NCI-H2029 treated with DMSO at 0.1 percent for 48 hours (cell line): ENCODE data around the gene SRMS.
A peak's percentile ranks its signal among the peaks of the same experiment; 100 is the strongest.

Experiments
- DNase-seq: peaks from one replicate; lab custom pipeline; 2025; lab: John Stamatoyannopoulos, UW

The SRMS gene

DNA sequence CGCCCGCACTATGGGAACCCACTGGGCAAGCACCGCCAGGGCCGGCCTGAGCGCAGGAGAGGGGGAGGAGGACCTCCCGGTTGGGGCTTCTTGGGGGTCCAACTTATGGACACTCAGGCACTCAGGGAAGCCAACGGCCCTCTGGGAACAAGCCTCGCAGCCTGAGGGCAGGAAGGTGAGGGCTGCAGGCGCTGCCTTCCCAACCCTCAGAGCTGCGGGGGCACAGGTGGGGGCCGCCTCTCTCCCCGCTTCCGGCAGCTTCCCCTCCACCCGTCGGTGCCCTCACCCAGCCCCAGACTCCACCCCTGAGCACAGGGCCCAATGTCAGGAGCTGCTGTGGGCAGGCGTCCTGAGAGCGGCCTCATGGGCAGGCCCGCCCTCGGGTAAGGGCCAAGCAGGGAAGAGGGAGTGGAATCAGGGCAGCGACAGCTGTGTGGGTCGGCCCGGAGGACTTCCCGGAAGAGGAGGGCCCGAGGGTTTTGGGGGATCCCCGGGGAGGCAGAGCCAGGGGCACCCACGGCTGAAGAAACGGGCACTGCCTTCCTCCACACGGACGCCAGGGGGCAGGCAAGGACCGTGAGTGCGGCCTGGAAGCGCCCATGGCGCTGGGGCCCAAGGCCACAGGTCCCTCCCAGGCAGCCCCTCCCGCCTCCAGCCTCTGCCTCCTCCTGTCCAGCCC is 9.9 kb downstream of the SRMS start:
- peak; percentile 28 for DNase-seq

DNA sequence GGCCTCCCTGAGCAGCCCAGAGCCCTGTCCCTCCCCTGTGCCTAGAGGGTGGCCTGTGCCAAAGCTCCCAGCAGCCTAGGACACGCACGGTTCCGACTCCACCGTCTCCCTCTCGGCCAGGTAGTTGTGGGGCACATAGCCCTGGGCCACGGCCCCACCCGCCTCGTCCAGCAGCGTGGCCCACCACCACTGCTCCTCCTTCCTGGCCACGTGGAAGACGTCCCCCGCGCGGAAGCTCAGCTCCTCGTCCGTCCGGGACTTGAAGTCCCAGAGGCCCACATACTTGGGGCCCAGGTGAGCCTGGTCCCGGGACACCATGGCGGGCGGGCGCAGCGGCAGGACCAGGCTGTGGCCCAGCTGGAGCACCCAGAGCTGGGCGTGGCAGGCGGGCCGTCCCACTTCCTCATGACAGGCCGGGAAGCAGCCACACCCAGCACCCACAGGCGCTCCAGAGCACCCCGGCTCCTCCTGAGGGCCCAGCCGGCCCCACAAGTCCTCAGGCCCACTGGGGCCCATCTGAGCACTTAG is 10.5 kb downstream of the SRMS start, which contains the start of gene PTK6:
TSS of gene PTK6 (minus strand) at position 380 of the 528 bp plus-strand sequence. CDS start at position 318, 62 bp downstream.
- DNase-seq = no peak

DNA sequence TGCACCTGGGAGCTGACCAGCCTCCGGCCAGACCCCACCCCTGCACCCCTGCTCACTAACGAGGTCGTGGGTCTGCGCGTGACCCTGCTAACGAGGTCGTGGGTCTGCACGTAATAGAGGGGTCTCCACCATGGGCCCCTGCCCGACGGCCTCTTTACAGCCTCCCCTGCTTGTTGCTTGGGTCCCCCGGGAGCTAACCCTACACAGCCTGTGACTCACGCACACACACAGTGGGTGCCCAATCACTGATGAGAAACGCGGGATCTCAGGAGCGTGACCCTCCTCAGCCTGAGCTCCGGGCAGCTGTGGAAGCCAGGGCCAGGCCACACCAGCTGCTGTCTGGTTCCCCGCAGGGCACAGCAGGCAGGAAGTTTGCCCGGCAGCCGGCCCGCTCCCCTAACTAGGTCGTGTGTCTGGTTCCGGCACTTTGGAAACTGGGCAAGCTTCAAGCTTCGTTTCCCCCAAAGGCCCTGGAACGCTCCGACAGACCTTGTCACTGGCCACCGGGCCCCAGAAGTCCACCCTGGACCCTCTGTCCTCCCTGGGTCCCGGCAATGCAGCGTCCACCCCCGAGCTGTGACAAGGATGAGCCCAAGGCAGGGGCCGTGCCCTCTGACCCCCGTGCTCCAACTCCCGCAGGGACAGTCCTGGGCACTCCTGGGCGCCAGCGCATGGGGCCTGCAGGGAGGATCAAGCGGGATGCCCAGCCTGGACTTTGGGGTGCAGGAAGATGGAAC is 11.1 kb downstream of the SRMS start:
- no peak for DNase-seq

DNA sequence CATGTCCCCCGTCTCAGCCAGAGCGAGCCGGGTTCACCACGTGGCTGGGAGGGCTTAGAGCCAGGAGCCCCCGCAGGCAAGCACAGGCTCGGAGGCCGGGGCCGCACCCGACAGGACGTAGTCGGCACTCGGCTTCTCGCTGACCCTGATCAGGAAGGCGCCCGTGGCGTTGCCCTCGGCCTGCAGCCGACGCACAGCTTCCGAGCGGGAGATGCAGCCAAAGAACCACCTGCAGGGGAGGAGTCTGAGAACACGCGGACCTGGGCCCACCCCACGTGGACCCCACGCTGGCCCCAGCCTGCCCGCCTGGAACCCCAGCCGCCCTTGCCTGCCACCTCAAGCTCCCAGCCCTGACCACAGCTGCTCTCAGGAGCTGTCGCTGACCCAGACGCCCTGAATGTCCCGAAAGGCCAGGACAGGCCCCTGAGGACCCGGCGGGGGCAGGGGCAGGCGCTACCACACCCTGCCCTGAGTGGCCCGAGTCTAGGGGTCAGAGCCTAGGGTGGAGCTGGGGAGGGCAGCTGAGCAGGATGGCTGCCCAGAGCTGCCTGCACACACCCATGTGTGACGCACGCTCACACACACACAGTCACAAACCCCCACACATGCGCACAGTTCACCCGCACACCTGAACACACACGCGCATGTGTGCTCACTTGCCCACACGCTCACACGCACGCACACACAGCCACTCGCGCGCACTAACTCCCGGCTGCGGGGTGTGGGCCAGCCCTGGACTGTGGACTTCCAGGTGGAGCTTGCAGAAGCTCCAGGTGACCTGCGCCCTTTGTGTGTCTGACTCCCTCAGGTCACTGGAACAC is 12.5 kb downstream of the SRMS start:
- DNase-seq = no peak

DNA sequence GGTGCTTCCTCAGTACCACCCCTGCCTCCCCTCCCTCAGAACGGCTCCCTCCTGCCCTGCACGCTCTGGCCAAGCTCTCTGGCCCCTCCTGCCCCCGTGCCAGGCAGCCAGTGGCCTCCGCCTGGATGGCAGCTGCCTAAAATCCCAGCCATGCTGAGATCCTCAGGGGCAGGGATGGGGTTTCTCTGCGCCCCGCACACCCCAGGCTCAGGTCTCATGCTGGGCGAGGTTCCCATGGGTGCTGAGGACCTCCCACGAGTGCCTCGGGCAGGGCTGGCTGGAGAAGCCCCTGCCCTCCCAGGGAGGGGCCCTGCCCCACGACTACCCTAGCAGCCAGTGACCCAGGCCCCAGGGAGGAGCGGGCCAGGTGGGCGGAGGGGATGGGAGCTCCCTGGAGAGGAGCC is 13.1 kb downstream of the SRMS start:
- DNase-seq = no peak

DNA sequence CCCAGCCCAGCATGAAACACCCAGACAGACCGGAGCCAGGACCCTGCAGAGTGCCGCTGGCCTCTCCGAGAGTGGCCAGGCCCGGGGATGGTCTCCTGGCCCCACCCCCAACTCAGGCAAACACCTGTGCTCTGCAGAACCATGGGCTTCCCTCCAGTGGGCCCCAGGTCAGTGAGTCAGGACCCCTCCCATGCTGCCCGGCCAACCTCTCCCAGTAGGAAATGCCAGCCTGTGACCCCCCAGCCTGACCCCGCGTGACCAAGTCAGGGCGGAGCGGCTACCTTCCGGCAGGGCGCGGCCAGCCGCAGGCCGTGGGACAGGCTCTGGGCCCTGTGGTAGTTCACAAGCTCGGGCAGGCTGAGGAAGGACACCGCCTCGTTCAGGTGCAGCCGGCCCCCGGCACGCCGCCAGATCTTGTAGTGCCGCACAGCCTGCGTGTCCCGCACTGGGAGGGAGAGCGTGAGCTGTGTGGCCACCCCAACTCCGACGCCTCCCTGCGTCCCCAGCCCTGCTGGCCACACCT is 13.6 kb downstream of the SRMS start:
- no peak for DNase-seq

DNA sequence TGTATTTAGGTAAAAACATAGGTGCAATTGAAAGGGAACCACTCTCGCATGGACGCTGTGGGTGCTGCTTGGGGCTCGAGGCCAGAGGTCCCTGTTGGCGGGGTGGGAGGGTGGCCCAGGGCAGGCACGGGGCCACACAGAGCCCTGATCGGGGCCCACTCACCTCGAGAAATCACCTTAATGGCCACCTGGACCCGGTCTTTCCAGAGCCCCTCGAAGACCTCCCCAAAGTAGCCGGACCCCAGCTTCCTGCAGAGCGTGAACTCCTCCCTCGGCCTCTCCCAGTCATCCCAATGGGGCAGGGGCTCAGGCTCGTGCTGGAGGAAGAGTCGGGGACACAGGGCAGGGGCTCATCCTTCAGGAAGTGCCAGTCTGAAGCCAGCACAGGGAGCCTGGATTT is 14.2 kb downstream of the SRMS start:
- DNase-seq = no peak

DNA sequence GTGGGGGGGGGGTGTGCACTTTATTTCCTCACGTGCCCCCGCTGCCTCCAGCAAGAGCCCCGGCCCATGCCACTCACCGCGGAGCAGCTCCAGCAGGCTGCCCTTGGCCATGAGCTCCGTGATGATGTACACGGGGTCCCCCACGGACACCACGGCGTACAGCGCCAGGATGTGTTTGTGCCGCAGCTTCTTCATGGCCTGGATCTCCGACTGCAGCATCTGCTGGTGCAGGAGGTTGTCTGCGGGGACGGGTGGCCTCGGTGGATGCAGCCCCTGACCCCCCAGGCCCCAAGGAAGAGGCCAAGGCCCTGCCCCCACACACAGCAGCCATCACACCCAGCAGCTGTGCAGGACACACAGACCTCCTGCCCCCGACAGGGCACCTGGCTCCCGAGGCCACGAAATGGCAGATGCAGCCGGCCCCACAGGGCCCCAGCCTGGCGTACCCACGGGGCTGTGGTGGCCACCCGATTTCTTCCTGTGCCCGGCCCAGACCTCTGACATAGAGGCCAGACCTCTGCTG is 15.0 kb downstream of the SRMS start:
- no peak for DNase-seq

DNA sequence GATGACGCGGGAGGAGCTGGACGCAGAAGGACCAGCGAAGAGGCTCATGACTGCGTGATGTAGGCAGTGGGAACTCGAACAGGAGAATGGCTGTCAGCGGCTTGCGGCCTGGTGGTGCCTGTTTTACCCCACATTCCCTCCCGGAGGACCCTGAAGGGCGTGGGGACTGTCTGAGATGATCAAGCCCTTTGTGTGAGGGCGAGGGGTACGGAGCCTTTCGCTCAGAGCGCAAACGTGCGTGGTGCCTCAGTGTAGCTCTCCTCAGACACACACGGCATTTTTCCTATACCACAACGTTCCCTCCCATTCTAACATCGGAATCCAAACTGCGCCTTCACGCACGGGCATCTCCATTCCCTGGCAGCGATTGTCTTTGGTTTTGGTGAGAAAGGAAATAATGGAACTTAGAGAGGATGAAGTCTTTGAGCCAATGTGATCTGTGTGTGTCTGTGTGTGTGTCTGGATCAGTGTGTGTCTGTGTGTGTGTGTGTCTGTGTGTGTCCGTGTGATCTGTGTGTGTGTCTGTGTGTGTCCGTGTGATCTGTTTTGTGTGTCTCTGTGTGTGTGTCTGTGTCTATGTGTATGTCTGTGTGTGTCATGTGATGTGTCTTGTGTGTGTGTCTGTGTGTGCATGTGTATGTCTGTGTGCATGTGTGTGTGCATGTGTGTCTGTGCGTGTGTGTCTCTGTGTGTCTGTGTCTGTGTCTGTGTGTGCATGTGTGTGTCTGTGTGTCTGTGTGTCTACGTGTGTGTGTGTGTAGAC is 15.7 kb downstream of the SRMS start:
- no peak for DNase-seq

DNA sequence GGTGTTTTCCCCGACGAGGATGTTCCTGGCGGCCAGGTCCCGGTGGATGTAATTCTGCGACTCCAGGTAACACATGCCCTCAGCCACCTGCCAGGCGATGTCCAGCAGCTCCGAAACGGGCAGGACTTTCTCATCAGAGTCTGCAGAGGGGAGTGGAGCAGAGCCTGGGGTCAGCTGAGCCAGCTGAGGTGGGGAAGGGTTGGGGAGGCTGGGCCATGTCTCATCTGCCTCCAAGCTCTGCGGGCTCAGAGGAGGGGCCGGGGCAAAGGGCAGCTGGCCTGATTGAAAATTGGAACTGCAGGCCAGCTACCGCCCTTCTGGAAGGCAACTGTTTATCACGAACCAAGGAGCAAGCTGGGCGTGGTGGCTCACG is 16.8 kb downstream of the SRMS start:
- DNase-seq = no peak

DNA sequence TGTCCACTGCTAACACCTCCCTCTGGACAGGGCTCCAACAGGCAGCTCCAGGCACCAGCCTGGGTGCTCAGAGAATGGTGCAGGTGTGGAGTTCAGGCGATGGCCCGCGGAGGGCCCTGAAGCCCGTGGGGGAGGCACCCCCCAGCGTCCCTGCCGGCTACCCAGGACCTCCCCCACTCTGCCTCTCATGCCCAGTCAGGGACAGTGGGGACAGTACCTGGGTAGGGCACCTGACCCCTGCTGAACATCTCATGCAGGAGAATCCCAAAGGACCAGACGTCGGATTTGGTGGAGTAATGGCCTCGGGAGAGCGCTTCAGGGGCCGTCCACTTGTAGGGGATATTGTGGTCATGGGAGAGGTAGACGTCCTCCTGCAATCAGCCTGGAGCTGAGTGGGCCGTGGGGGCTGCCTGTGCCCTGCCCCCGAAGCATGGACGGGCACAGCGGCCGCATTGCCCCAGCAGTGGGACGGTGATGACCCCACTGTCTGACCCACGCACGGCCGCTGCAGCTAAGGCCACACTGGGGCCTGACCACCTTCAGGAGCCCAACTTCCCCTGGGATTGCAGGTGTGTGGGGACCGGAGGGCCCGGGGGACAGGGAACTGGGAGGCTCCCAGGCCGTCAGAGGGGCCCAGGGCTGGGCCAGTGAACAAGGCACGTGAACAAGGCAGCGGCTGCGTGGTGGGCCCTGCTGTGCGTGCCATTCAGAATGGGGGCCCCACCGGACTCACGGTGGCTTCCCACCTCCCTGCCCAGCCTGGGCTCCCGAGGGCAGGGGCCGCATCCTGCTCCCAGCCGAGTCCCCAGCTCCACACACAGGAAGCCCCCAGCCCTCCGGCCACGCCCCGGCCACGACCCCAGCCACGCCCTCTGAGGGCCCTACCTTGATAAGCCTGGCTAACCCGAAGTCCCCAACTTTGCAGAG is 17.4 kb downstream of the SRMS start:
- DNase-seq = no peak

DNA sequence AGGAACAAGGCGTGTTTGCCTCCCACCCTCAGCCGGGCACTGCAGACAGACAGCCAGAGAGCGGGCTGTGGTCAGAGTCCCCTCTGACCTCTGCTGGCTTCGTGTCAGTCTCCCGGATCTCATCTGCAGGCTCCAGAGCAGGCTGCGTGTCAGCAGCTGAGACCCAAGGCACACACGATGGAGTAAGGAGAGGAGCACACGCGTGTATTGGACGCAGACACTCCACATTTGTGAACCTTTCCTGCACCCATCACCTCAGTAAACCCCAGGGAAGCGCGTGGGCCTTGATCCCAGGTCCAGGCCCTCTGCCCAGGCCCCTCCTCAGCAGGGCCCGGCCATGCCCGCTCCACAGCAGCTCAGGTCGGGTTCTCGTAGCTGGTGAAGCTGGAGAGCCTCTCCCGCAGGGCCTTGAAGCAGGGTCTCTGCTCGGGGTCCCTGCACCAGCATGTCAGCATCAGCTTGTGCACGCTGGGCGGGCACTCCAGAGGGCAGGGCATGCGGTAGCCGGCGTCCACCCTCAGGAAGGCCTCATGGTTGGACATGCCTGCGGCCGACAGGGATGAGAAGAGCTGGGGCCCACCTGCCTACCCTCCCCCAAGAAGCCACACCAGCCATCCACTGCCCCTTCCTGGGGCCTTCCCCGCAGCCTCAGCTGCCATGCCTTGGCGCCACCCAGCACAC is 18.2 kb downstream of the SRMS start:
- DNase-seq = no peak

DNA sequence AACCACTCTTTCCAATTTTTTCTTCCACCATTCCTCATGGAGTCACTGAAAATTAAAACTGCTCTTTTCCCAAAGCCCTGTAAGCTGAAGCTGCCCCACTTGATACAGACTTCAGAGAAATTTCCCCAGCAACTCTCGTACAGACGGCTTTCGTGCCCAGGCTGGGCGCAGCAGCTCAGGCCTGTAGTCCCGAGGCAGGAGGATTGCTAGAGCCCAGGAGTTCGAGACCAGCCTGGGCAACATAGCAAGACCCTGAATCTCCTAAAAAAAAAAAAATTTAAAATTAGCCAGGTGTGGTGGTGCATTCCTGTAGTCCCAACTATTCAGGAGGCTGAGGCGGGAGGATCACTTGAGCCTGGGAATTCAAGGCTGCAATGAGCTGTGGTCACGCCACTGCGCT is 20.4 kb downstream of the SRMS start:
- no peak for DNase-seq

DNA sequence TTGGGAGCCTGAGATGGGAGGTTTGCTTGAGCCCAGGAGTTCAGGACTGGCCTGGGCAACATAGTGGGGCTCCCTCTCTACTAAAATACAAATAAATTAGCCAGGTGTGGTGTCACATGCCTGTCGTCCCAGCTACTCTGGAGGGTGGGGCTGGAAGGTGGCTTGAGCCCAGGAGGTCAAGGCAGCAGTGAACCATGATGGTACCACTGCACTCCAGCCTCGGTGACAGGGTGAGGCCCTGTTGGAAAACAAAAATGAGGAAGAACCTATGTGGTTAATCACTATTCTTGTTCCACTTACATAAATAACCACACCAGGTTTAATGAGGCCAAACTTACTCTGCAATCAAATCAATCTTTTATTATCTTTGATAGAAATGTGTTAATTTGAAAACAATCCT is 21.6 kb downstream of the SRMS start:
- no peak for DNase-seq

DNA sequence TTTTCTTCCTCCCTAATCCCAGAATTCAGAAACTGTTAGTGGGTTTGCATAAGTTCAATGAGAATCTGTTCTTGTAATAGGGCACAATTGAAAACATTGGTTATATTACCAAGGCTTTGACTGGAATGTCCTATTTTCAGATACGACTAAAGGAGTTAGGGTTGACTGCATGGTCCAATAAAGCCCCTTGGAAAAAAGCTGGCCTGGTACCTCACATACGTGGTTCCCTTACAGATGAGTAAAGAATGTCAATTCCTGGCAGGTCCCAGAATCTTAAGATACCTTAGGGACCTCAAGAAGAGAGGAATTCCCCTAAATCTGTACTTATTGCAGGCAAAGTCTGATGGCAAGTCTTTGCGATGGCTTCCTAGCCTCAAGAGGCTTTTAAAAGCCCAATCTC is 22.4 kb downstream of the SRMS start:
- no peak for DNase-seq

DNA sequence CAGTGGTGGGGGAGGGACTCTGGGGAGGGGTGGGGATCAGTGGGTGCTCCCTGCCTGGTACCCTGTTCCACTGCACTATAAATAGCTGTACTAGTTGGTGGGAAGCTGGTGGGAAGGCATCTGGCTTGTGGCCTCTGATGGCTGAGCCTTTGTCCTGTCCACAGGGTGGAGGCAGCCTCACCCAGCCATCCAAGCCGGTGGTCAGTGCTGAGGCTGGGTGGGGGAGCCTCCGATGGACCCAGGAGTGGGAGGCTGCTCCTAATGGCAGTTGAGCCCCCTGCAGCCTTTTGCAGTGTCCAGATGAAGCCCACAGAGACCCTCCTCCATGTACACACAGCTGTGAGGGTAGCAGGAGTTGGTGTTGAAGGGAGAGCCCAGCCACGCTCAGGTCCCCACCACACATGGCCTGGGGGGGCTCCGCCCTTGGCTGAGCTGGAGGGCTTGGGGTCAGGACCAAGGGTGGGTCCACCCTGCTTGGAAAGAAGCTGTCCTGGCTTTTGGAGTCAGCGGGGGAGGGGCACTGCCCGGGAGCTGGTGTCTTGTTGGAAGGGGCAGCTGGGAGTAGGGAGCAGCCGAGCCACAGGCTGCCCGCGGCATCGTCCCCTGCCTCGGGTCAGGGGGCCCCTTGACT is 24.5 kb downstream of the SRMS start:
- DNase-seq = no peak

DNA sequence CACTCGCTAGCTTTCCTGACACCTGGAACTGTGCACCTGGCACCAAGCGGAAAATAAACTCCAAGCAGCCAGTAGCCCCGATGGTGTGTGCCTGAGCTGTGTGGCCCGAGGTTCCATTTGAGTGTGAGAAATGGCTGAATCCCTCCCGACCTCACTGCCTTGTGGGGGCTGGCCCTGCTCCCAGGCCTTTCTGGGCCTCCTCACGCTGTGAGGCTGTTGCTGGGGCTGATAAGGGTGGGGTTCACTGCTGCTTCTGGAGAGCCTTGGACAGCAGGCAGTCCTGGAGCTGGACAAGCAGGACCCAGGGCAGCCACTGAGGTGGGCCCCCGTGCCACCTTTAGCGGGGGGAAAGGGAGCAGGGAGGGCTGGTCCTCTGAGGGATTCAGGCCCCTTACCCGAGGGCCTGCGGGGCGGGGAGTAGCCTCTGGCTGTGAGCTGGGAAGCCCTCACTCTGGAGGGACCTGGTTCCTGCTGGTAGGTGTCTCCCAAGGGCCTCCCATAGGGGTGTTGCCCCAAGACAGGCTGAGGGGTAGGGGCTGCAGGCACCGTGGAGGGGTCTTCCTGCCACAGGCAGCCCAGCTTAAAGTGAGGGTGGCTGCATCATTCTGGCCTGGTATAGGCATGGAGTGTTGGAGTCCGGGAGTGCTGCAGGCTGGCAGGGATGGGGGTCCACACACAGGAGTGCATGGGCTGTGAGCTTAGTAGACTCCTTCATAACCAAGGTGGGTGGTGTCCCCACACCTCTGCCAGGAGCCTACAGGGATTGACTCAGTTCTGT is 25.3 kb downstream of the SRMS start:
- no peak for DNase-seq

DNA sequence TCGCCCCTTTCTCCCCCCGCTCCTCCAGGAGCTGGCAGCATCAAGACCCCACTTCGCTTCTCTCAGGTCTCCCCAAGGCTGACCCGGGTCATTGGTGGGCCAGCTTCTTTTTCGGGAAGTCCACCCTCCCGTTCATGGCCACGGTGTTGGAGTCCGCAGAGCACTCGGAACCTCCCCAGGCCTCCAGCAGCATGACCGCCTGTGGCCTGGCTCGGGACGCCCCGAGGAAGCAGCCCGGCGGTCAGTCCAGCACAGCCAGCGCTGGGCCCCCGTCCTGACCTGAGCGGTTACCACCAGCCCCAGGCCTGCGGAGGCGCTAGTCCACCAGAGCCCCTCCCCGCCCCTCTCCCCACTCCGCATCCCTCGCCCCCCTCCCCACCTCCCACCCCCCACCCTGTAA is 25.9 kb downstream of the SRMS start:
- DNase-seq = no peak
